Measurements from ENCODE around the gene PRRT1.
"Not testable (repeated sequence)": the region's sequence is repeated elsewhere in the genome, so short reads cannot be mapped to it uniquely, and the experiment has no call there.

PRRT1 gene

GRCh38 chr6:32189069-32189741, 37.5 kb upstream of the PRRT1 start:
- Histone ChIP-seq H3K4me2 (ENCODE audit: low read length) (peak overlapping the region; percentile 67), H3K4me1 (ENCODE audit: control insufficient read depth, low read depth, low read length) (peaks cover 12% of the 10 kb centered on the region), H3K27me3 (ENCODE audit: insufficient read depth, low read length, poor library complexity) (no peaks in the 10 kb centered on the region), H2BK5ac (ENCODE audit: low read length) (peak overlapping the region; percentile 39), H3K4ac (ENCODE audit: low read depth, low read length) (peak overlapping the region; percentile 99), H3K9ac (ENCODE audit: low read length) (peak overlapping the region; percentile 94), H3K27ac (ENCODE audit: low read depth, low read length) (peak overlapping the region; percentile 42), H3K18ac (ENCODE audit: low read length) (peak overlapping the region; percentile 99), H3K4me3 (ENCODE audit: low read length) (peak overlapping the region; percentile 69), H3K23ac (ENCODE audit: low read length) (peak overlapping the region; percentile 24), H4K8ac (ENCODE audit: low read depth, low read length) (peak overlapping the region; percentile 90), H3K79me1 (ENCODE audit: low read length) (peaks cover 12% of the 10 kb centered on the region), H2BK15ac (replicated peaks; ENCODE audit: low read depth) (no peak overlapping the region), H3K36me3 (ENCODE audit: control insufficient read depth, insufficient read depth, low read length) (peaks cover 7% of the 10 kb centered on the region), H4K5ac (ENCODE audit: low read length) (no peak overlapping the region), H2AK5ac (ENCODE audit: low read length) (peak overlapping the region; percentile 37), H3K79me2 (ENCODE audit: control insufficient read depth, insufficient read depth, low read length) (peaks cover 13% of the 10 kb centered on the region), H3K56ac (ENCODE audit: low read length) (peak overlapping the region; percentile 93), H2BK120ac (ENCODE audit: low read depth, low read length) (no peak overlapping the region)
- no peak for DNase-seq
- WGBS (ENCODE audit: extremely low coverage, insufficient coverage, low lambda C conversion rate) = no CpG with 5 or more reads among the region's 10 CpGs

- DNase-seq = no peak
- H3K79me2 ChIP-seq (ENCODE audit: control insufficient read depth, insufficient read depth, low read length) = peaks cover 13% of the 10 kb centered on the region
- H3K4me3 ChIP-seq (ENCODE audit: low read length) = peak overlapping the region; percentile 69
- H3K27ac ChIP-seq (ENCODE audit: low read depth, low read length) = peak overlapping the region; percentile 42
- peak overlapping the region; percentile 37 for H2AK5ac ChIP-seq (ENCODE audit: low read length)
- peak overlapping the region; percentile 19 for H2BK5ac ChIP-seq (ENCODE audit: low read length)
- no peak overlapping the region for H2BK15ac ChIP-seq (replicated peaks; ENCODE audit: low read depth)
- no peak overlapping the region for H3K4ac ChIP-seq (ENCODE audit: low read depth, low read length)
- no CpG with 5 or more reads among the region's 13 CpGs for WGBS (ENCODE audit: extremely low coverage, insufficient coverage, low lambda C conversion rate)
- no peak overlapping the region for H3K18ac ChIP-seq (ENCODE audit: low read length)
- no peak overlapping the region for H4K5ac ChIP-seq (ENCODE audit: low read length)
- no peak overlapping the region for H4K8ac ChIP-seq (ENCODE audit: low read depth, low read length)
- peak overlapping the region; percentile 94 for H3K9ac ChIP-seq (ENCODE audit: low read length)
- no peaks in the 10 kb centered on the region for H3K27me3 ChIP-seq (ENCODE audit: insufficient read depth, low read length, poor library complexity)
- H3K56ac ChIP-seq (ENCODE audit: low read length) = peak overlapping the region; percentile 93
- H3K4me1 ChIP-seq (ENCODE audit: control insufficient read depth, low read depth, low read length) = peaks cover 12% of the 10 kb centered on the region
- peak overlapping the region; percentile 67 for H3K4me2 ChIP-seq (ENCODE audit: low read length)
- peaks cover 12% of the 10 kb centered on the region for H3K79me1 ChIP-seq (ENCODE audit: low read length)
- peak overlapping the region; percentile 35 for H3K23ac ChIP-seq (ENCODE audit: low read length)
- H2BK120ac ChIP-seq (ENCODE audit: low read depth, low read length) = no peak overlapping the region
- peaks cover 7% of the 10 kb centered on the region for H3K36me3 ChIP-seq (ENCODE audit: control insufficient read depth, insufficient read depth, low read length)
Measured at GRCh38 chr6:32188381-32189068, 36.8 kb upstream of the PRRT1 start.

- H2BK120ac ChIP-seq (ENCODE audit: low read depth, low read length); H3K36me3 ChIP-seq (ENCODE audit: control insufficient read depth, insufficient read depth, low read length); H2BK15ac ChIP-seq (replicated peaks; ENCODE audit: low read depth); H3K9ac ChIP-seq (ENCODE audit: low read length); H4K8ac ChIP-seq (ENCODE audit: low read depth, low read length); H3K27me3 ChIP-seq (ENCODE audit: insufficient read depth, low read length, poor library complexity); H3K27ac ChIP-seq (ENCODE audit: low read depth, low read length); H3K23ac ChIP-seq (ENCODE audit: low read length); H3K4me3 ChIP-seq (ENCODE audit: low read length); H3K56ac ChIP-seq (ENCODE audit: low read length); H3K18ac ChIP-seq (ENCODE audit: low read length); H3K4me2 ChIP-seq (ENCODE audit: low read length); H2AK5ac ChIP-seq (ENCODE audit: low read length); DNase-seq; H3K4ac ChIP-seq (ENCODE audit: low read depth, low read length); H2BK5ac ChIP-seq (ENCODE audit: low read length); H4K5ac ChIP-seq (ENCODE audit: low read length): not testable (repeated sequence)
- Histone ChIP-seq H3K79me1 (ENCODE audit: low read length) (peaks cover 12% of the 10 kb centered on the region), H3K4me1 (ENCODE audit: control insufficient read depth, low read depth, low read length) (peaks cover 12% of the 10 kb centered on the region), H3K79me2 (ENCODE audit: control insufficient read depth, insufficient read depth, low read length) (peaks cover 13% of the 10 kb centered on the region)
- no CpG with 5 or more reads among the region's 18 CpGs for WGBS (ENCODE audit: extremely low coverage, insufficient coverage, low lambda C conversion rate)
Measured at GRCh38 chr6:32187725-32188380, 36.1 kb upstream of the PRRT1 start.

GRCh38 chr6:32187009-32187709, 35.4 kb upstream of the PRRT1 start:
- Histone ChIP-seq H3K79me2 (ENCODE audit: control insufficient read depth, insufficient read depth, low read length) (peaks cover 13% of the 10 kb centered on the region), H3K4ac (ENCODE audit: low read depth, low read length) (no peak overlapping the region), H3K79me1 (ENCODE audit: low read length) (peaks cover 11% of the 10 kb centered on the region), H3K23ac (ENCODE audit: low read length) (no peak overlapping the region), H3K56ac (ENCODE audit: low read length) (no peak overlapping the region), H3K4me1 (ENCODE audit: control insufficient read depth, low read depth, low read length) (peaks cover 9% of the 10 kb centered on the region), H3K9ac (ENCODE audit: low read length) (no peak overlapping the region), H2BK5ac (ENCODE audit: low read length) (no peak overlapping the region), H2BK120ac (ENCODE audit: low read depth, low read length) (no peak overlapping the region), H2AK5ac (ENCODE audit: low read length) (no peak overlapping the region), H3K27me3 (ENCODE audit: insufficient read depth, low read length, poor library complexity) (no peaks in the 10 kb centered on the region), H3K4me2 (ENCODE audit: low read length) (no peak overlapping the region), H2BK15ac (replicated peaks; ENCODE audit: low read depth) (no peak overlapping the region), H3K4me3 (ENCODE audit: low read length) (no peak overlapping the region), H3K36me3 (ENCODE audit: control insufficient read depth, insufficient read depth, low read length) (peaks cover 7% of the 10 kb centered on the region), H4K8ac (ENCODE audit: low read depth, low read length) (no peak overlapping the region), H4K5ac (ENCODE audit: low read length) (no peak overlapping the region), H3K27ac (ENCODE audit: low read depth, low read length) (no peak overlapping the region), H3K18ac (ENCODE audit: low read length) (no peak overlapping the region)
- no CpG with 5 or more reads among the region's 12 CpGs for WGBS (ENCODE audit: extremely low coverage, insufficient coverage, low lambda C conversion rate)
- no peak for DNase-seq

- not testable (repeated sequence) for H3K4me3 ChIP-seq (ENCODE audit: low read length); H3K36me3 ChIP-seq (ENCODE audit: control insufficient read depth, insufficient read depth, low read length); H3K18ac ChIP-seq (ENCODE audit: low read length); H3K27ac ChIP-seq (ENCODE audit: low read depth, low read length); H4K5ac ChIP-seq (ENCODE audit: low read length); H2BK120ac ChIP-seq (ENCODE audit: low read depth, low read length); H3K4me1 ChIP-seq (ENCODE audit: control insufficient read depth, low read depth, low read length); H2AK5ac ChIP-seq (ENCODE audit: low read length); H3K56ac ChIP-seq (ENCODE audit: low read length); H3K79me1 ChIP-seq (ENCODE audit: low read length); H4K8ac ChIP-seq (ENCODE audit: low read depth, low read length); H3K9ac ChIP-seq (ENCODE audit: low read length); H3K4me2 ChIP-seq (ENCODE audit: low read length); DNase-seq; H3K27me3 ChIP-seq (ENCODE audit: insufficient read depth, low read length, poor library complexity); H3K23ac ChIP-seq (ENCODE audit: low read length); H2BK15ac ChIP-seq (replicated peaks; ENCODE audit: low read depth); H2BK5ac ChIP-seq (ENCODE audit: low read length); H3K4ac ChIP-seq (ENCODE audit: low read depth, low read length)
- WGBS (ENCODE audit: extremely low coverage, insufficient coverage, low lambda C conversion rate) = no CpG with 5 or more reads among the region's 10 CpGs
- peaks cover 13% of the 10 kb centered on the region for H3K79me2 ChIP-seq (ENCODE audit: control insufficient read depth, insufficient read depth, low read length)
Measured at GRCh38 chr6:32186151-32186840, 34.6 kb upstream of the PRRT1 start.
